Suprapubic skin (tissue), 4 donors: Measurements from ENCODE around the gene SLC50A1. TPM values are rescaled to one million over a fixed set of nuclear protein-coding genes. Genes with fewer than 3 reads are reported as not detected.
"Not testable (repeated sequence)": the region's sequence is repeated elsewhere in the genome, so short reads cannot be mapped to it uniquely, and the experiment has no call there.

ENCODE experiments used
- DNase-seq, 2 donors: peaks; one replicate each; pipeline ENCODE4 v3.0.0-alpha.2; 2019; ENCODE audit warnings: low spot score in 2 of 2
- H3K27ac ChIP-seq: fragments of 200-600 bp; sonication (generic); one replicate; pipeline ENCODE4 v1.5.1; 2019
- H3K27me3 ChIP-seq: fragments of 200-600 bp; sonication (generic); one replicate; pipeline ENCODE4 v1.5.1; 2019
- H3K36me3 ChIP-seq: fragments of 200-600 bp; sonication (generic); one replicate; pipeline ENCODE4 v1.5.1; 2019
- H3K4me1 ChIP-seq: fragments of 200-600 bp; sonication (generic); one replicate; pipeline ENCODE4 v1.5.1; 2019
- H3K4me3 ChIP-seq: fragments of 200-600 bp; sonication (generic); one replicate; pipeline ENCODE4 v1.5.1; 2019; ENCODE audit warnings: mild to moderate bottlenecking
- H3K9me3 ChIP-seq: fragments of 200-600 bp; sonication (generic); one replicate; pipeline ENCODE4 v1.5.1; 2019
- CTCF ChIP-seq, 2 donors: fragments of 200-600 bp in 1 of 2; fragments of 450-650 bp in 1 of 2; sonication (generic) in 1 of 2; IDR thresholded peaks; one replicate each; pipeline ENCODE4 v1.5.1; 2016 to 2019; ENCODE audit warnings: antibody characterized with exemption in 2 of 2, mild to moderate bottlenecking in 1 of 2, moderate library complexity in 1 of 2
- EP300 ChIP-seq: sonication (generic); formaldehyde crosslinking; IDR thresholded peaks from one replicate; pipeline ENCODE4 v1.6.1; 2017; ENCODE audit warnings: antibody characterized with exemption
- POLR2A ChIP-seq, 2 donors: fragments of 450-650 bp; IDR thresholded peaks; one replicate each; pipeline ENCODE4 v1.6.1; 2017; ENCODE audit warnings: antibody characterized with exemption in 2 of 2, mild to moderate bottlenecking in 2 of 2, moderate library complexity in 2 of 2
- POLR2AphosphoS5 ChIP-seq, 3 donors: sonication (generic); formaldehyde crosslinking; IDR thresholded peaks; one replicate each; pipeline ENCODE4 v1.6.1; 2017; ENCODE audit warnings: antibody characterized with exemption in 3 of 3
- WGBS: methylation state at CpG from one replicate; pipeline ENCODE4 v1.1.5; 2018; 5-methylcytosine and 5-hydroxymethylcytosine counted together
- total RNA-seq, 4 donors: library from RNA; depleted of rRNA; stranded (reverse); fragments of >200 nt; gene quantifications; one replicate each; pipeline ENCODE4 v1.1.0, GENCODE V29; 2016

The SLC50A1 gene
- total RNA-seq, 4 donors from 2014 or later, result 27.9 to 56.1 (median 32.6) TPM

GRCh38 chr1:155117610-155118009, 18.0 kb upstream of the SLC50A1 start:
- no peak overlapping the region for H3K27ac ChIP-seq
- H3K4me1 ChIP-seq, result no peaks in the 10 kb centered on the region
- H3K27me3 ChIP-seq, result no peaks in the 10 kb centered on the region
- TF ChIP-seq CTCF (IDR thresholded peaks at IDR 0.05), result no peak
- no peak for TF ChIP-seq POLR2AphosphoS5 (IDR thresholded peaks at IDR 0.05)
- TF ChIP-seq POLR2A (IDR thresholded peaks at IDR 0.05), result no peak
- TF ChIP-seq EP300, result no peak
- no peaks in the 10 kb centered on the region for H3K9me3 ChIP-seq
- H3K4me3 ChIP-seq, result no peak overlapping the region
- no peak for DNase-seq
- H3K36me3 ChIP-seq, result no peaks in the 10 kb centered on the region
- WGBS, result 68% methylated on average over 4 of the region's 4 CpGs

GRCh38 chr1:155118090-155118489, 17.6 kb upstream of the SLC50A1 start:
- not testable (repeated sequence) for H3K27me3 ChIP-seq, H3K27ac ChIP-seq, H3K4me3 ChIP-seq, H3K9me3 ChIP-seq, DNase-seq, H3K36me3 ChIP-seq, H3K4me1 ChIP-seq
- 93% methylated on average over 7 of the region's 7 CpGs for WGBS

GRCh38 chr1:155120253-155120652, 15.4 kb upstream of the SLC50A1 start:
- TF ChIP-seq EP300 (no peak), CTCF (IDR thresholded peaks at IDR 0.05) (no peak), POLR2AphosphoS5 (IDR thresholded peaks at IDR 0.05) (no peak), POLR2A (IDR thresholded peaks at IDR 0.05) (no peak)
- Histone ChIP-seq H3K4me3 (no peak overlapping the region), H3K4me1 (peaks cover 12% of the 10 kb centered on the region), H3K27me3 (no peaks in the 10 kb centered on the region), H3K27ac (no peak overlapping the region), H3K9me3 (no peaks in the 10 kb centered on the region), H3K36me3 (no peaks in the 10 kb centered on the region)
- DNase-seq, result no peak
- 36% methylated on average over 6 of the region's 6 CpGs for WGBS

GRCh38 chr1:155121249-155121648, 14.4 kb upstream of the SLC50A1 start:
- Histone ChIP-seq H3K9me3 (no peaks in the 10 kb centered on the region), H3K36me3 (no peaks in the 10 kb centered on the region), H3K4me1 (peaks cover 22% of the 10 kb centered on the region), H3K27me3 (no peaks in the 10 kb centered on the region), H3K4me3 (no peak overlapping the region), H3K27ac (no peak overlapping the region)
- TF ChIP-seq POLR2A (IDR thresholded peaks at IDR 0.05) (no peak), CTCF (IDR thresholded peaks at IDR 0.05) (no peak), POLR2AphosphoS5 (IDR thresholded peaks at IDR 0.05) (no peak), EP300 (no peak)
- WGBS, result 87% methylated on average over 2 of the region's 2 CpGs
- DNase-seq, result no peak

GRCh38 chr1:155122308-155122707, 13.3 kb upstream of the SLC50A1 start:
- Histone ChIP-seq H3K9me3 (no peaks in the 10 kb centered on the region), H3K27ac (no peak overlapping the region)

More at GRCh38 chr1:155122308-155122707, 13.3 kb upstream of the SLC50A1 start:
- Histone ChIP-seq H3K27me3 (no peaks in the 10 kb centered on the region), H3K36me3 (no peaks in the 10 kb centered on the region), H3K4me3 (no peak overlapping the region), H3K4me1 (peaks cover 32% of the 10 kb centered on the region)
- 86% methylated on average over 2 of the region's 2 CpGs for WGBS
- TF ChIP-seq POLR2AphosphoS5 (IDR thresholded peaks at IDR 0.05) (no peak), EP300 (no peak), CTCF (IDR thresholded peaks at IDR 0.05) (no peak), POLR2A (IDR thresholded peaks at IDR 0.05) (no peak)
- DNase-seq, result no peak
